HepG2 (cell line): Measurements from ENCODE around the gene FANCG. TPM values are rescaled to one million over a fixed set of nuclear protein-coding genes. Genes with fewer than 3 reads are reported as not detected.

Experiments used
- AGO2 ChIP-seq: fragments of 200-400 bp; formaldehyde crosslinking; optimal IDR thresholded peaks from 2 replicates; pipeline ENCODE3; 2017; ENCODE audit warnings: mild to moderate bottlenecking, low read depth, low read length, moderate library complexity
- ATF4 ChIP-seq, 2 experiments: fragments of 450-650 bp in 1 of 2; sonication (generic) in 1 of 2; formaldehyde crosslinking; IDR thresholded peaks; 2 replicates each; pipeline versions ENCODE4 v1.5.0 to v1.8.0; 2020 to 2022; ENCODE audit warnings: mild to moderate bottlenecking in 1 of 2, missing genetic modification reagents in 1 of 2
- DMTF1 ChIP-seq: sonication (generic); formaldehyde crosslinking; IDR thresholded peaks from 2 replicates; pipeline ENCODE4 v1.4.0; 2020; ENCODE audit warnings: mild to moderate bottlenecking, missing genetic modification reagents
- ELK4 ChIP-seq: sonication (generic); formaldehyde crosslinking; IDR thresholded peaks from 2 replicates; pipeline ENCODE4 v1.9.0; 2021; ENCODE audit warnings: missing genetic modification reagents, borderline replicate concordance
- KDM2A ChIP-seq: sonication (generic); formaldehyde crosslinking; IDR thresholded peaks from 2 replicates; pipeline ENCODE4 v1.4.0; 2020; ENCODE audit warnings: low read depth, missing genetic modification reagents, borderline replicate concordance
- MAFK ChIP-seq, 2 experiments: IDR thresholded peaks in 1 of 2; conservative IDR thresholded peaks in 1 of 2; 2 replicates each; pipeline ENCODE4 v1.6.1; 2011; ENCODE audit warnings: improper control_type of control experiment in 2 of 2, low read length in 2 of 2
- MXI1 ChIP-seq: IDR thresholded peaks from 3 replicates; pipeline ENCODE4 v1.6.1; 2012; ENCODE audit warnings: low read depth, low read length, inconsistent platforms, borderline replicate concordance
- RBAK ChIP-seq: sonication (generic); formaldehyde crosslinking; IDR thresholded peaks from 2 replicates; pipeline ENCODE4 v1.5.1; 2020; ENCODE audit warnings: mild to moderate bottlenecking, missing genetic modification reagents
- SUZ12 ChIP-seq: fragments of 150-350 bp; IDR thresholded peaks from 2 replicates; pipeline ENCODE4 v1.6.1; 2014; ENCODE audit warnings: low read depth, low read length
- ZNF18 ChIP-seq: sonication (generic); formaldehyde crosslinking; IDR thresholded peaks from 2 replicates; pipeline ENCODE4 v1.8.0; 2022; ENCODE audit warnings: mild to moderate bottlenecking, missing genetic modification reagents; ENCODE audit not compliant: insufficient replicate concordance
- ZNF7 ChIP-seq: IDR thresholded peaks from 2 replicates; pipeline ENCODE4 v1.6.1; 2016; ENCODE audit warnings: missing biosample characterization, missing genetic modification reagents
- ZNF891 ChIP-seq: sonication (generic); formaldehyde crosslinking; IDR thresholded peaks from 2 replicates; pipeline ENCODE4 v1.5.0; 2020; ENCODE audit warnings: mild to moderate bottlenecking, missing genetic modification reagents
- ZSCAN29 ChIP-seq: sonication (generic); formaldehyde crosslinking; conservative IDR thresholded peaks from 2 replicates; pipeline ENCODE4 v1.4.0; 2020; ENCODE audit warnings: mild to moderate bottlenecking, missing genetic modification reagents
- polyA plus RNA-seq, 8 experiments: library from polyadenylated mRNA; depleted of rRNA in 3 of 8; stranded (reverse) in 7 of 8; unstranded in 1 of 8; fragments of >200 nt; fragmentation: Illumina TruSeq in 4 of 8; extraction: Trizol in 4 of 8; gene quantifications; 2 replicates each; pipeline versions ENCODE4 v1.2.1 to v1.2.3, GENCODE V29; 2011 to 2016; ENCODE audit warnings: low read depth in 4 of 8, missing spikeins in 1 of 8, mixed read lengths in 1 of 8; ENCODE audit not compliant: insufficient read depth in 1 of 8
- total RNA-seq, 5 experiments: library from RNA; depleted of rRNA; stranded (reverse); fragments of >200 nt; fragmentation: Illumina TruSeq; extraction: Trizol; gene quantifications; 2 replicates each; pipeline ENCODE4 v1.2.3, GENCODE V29; 2016; ENCODE audit warnings: low read depth in 1 of 5

FANCG gene
- total and polyA plus RNA-seq, 2 of the 13 experiments (the other 11 are each of a cell fraction or from before 2014, with no cell fraction given), result 14.4 to 45.1 TPM

- TF ChIP-seq DMTF1 (no peak), KDM2A (CRISPR knock-in tag) (peak; percentile 88), SUZ12 (no peak), ZNF891 (CRISPR knock-in tag) (peak; percentile 77), AGO2 (no peak), ZNF7 (CRISPR knock-in tag) (no peak), ZNF18 (peak; percentile 22), RBAK (no peak), ATF4 (CRISPR knock-in tag; IDR thresholded peaks at IDR 0.05) (peak in 1 of 2 experiments; percentile 12; a peak in 1 of 4 replicates), MXI1 (peak; percentile 72; the same call in 1 of the 3 replicates), ZSCAN29 (CRISPR knock-in tag) (0 out of 2 replicates have a peak, but pooled peaks have one; percentile 88), MAFK (conservative IDR thresholded peaks at IDR 0.05 in 1 of 2, IDR thresholded peaks at IDR 0.05 in 1 of 2; ENCODE audit: low read length in 2 of 2) (no peak), ELK4 (CRISPR knock-in tag) (no peak)
These were observed 16.5 kb upstream of the FANCG start, which contains the start of gene PIGO (continued) for GRCh38 chr9:35096035-35096849.
